GM12878 (cell line): ENCODE data around the gene VTCN1. TPM values are rescaled to one million over a fixed set of nuclear protein-coding genes. Genes with fewer than 3 reads are reported as not detected.

Experiments
- ATAC-seq: fragments of 200-7000 bp; cut with Tn5 transposase; 3 replicates; pipeline ENCODE4 v1.9.1; 2020; ENCODE audit warnings: mild to moderate bottlenecking, moderate library complexity
- BruUV-seq: library from RNA; stranded (reverse); fragments of 400-500 nt; replicated peaks from 2 replicates; lab custom pipeline; 2021; lab: Mats Ljungman, UMichigan
- CTCF ChIA-PET: fragments of 300-600 bp; sonication (Branson Sonifier 250); formaldehyde crosslinking; extraction: SDS; loops from one replicate; lab custom pipeline; 2021; ENCODE audit warnings: inconsistent platforms; lab: Yijun Ruan, JAX
- POLR2A ChIA-PET: fragments of 350-600 bp; formaldehyde crosslinking; extraction: SDS; loops from one replicate; lab custom pipeline; 2021; ENCODE audit warnings: inconsistent platforms; lab: Charles Lee
- RAD21 ChIA-PET: fragments of 300-600 bp; sonication (Branson Sonifier 250); formaldehyde crosslinking; loops from one replicate; lab custom pipeline; 2023; ENCODE audit warnings: antibody characterized with exemption; ENCODE audit not compliant: unreplicated experiment; lab: Charles Lee
- SMC1A ChIA-PET: fragments of 300-600 bp; sonication (Branson Sonifier 250); formaldehyde crosslinking; loops from one replicate; lab custom pipeline; 2023; ENCODE audit not compliant: unreplicated experiment, uncharacterized antibody; lab: Charles Lee
- DNase-seq: peaks from one replicate; pipeline ENCODE4 v3.0.0-alpha.2; 2011; ENCODE audit warnings: low read depth, low spot score
- FAIRE-seq: peaks from 3 replicates; lab custom pipeline; 2011; peaks lifted over from hg19 to GRCh38; lab: Jason Lieb, UNC
- H2AFZ ChIP-seq: 2 replicates; pipeline ENCODE4 v1.6.0; 2011; ENCODE audit warnings: low read depth, low read length, control low read depth; ENCODE audit not compliant: control insufficient read depth
- H3K27ac ChIP-seq: 2 replicates; pipeline ENCODE4 v1.5.1; 2011; ENCODE audit warnings: control low read depth; ENCODE audit not compliant: control insufficient read depth, insufficient read depth
- H3K27me3 ChIP-seq, 2 experiments: replicated peaks in 1 of 2; 2 replicates each; pipeline versions ENCODE4 v1.6.0 to v1.6.1; 2011; ENCODE audit warnings: low read length in 1 of 2; ENCODE audit not compliant: control insufficient read depth in 2 of 2, insufficient read depth in 2 of 2
- H3K36me3 ChIP-seq, 2 experiments: 2 replicates each; pipeline ENCODE4 v1.5.1; 2011; ENCODE audit warnings: low read length in 1 of 2; ENCODE audit not compliant: control insufficient read depth in 2 of 2, insufficient read depth in 2 of 2
- H3K4me1 ChIP-seq: 2 replicates; pipeline ENCODE4 v1.6.1; 2011; ENCODE audit warnings: mild to moderate bottlenecking, low read length, moderate library complexity, mixed read lengths; ENCODE audit not compliant: control insufficient read depth, insufficient read depth
- H3K4me2 ChIP-seq: 2 replicates; pipeline ENCODE4 v1.6.0; 2011; ENCODE audit warnings: control low read depth; ENCODE audit not compliant: control insufficient read depth, insufficient read depth
- H3K4me3 ChIP-seq: fragments of 200-600 bp; sonication (generic); 2 replicates; pipeline ENCODE4 v1.5.1; 2016
- H3K79me2 ChIP-seq: 2 replicates; pipeline ENCODE4 v1.6.0; 2011; ENCODE audit warnings: low read length; ENCODE audit not compliant: control insufficient read depth, insufficient read depth
- H3K9ac ChIP-seq: 2 replicates; pipeline ENCODE4 v1.8.0; 2011; ENCODE audit warnings: low read length, control low read depth, mixed read lengths; ENCODE audit not compliant: control insufficient read depth, insufficient read depth
- H3K9me3 ChIP-seq: replicated peaks from 3 replicates; pipeline ENCODE4 v1.5.1; 2011; ENCODE audit warnings: mild to moderate bottlenecking, low read length; ENCODE audit not compliant: control insufficient read depth, insufficient read depth
- H4K20me1 ChIP-seq: 2 replicates; pipeline ENCODE4 v1.6.0; 2011; ENCODE audit not compliant: control insufficient read depth, insufficient read depth
- BCL11A ChIP-seq: IDR thresholded peaks from 2 replicates; pipeline ENCODE4 v1.6.1; 2011; ENCODE audit warnings: low read depth, low read length
- CREB1 ChIP-seq: IDR thresholded peaks from 2 replicates; pipeline ENCODE4 v1.6.1; 2012; ENCODE audit warnings: low read depth, mild to moderate bottlenecking, inconsistent platforms
- DPF2 ChIP-seq: fragments of 450-650 bp; IDR thresholded peaks from 2 replicates; pipeline ENCODE4 v1.6.1; 2017; ENCODE audit warnings: mild to moderate bottlenecking
- FOXK2 ChIP-seq: fragments of 450-650 bp; IDR thresholded peaks from 2 replicates; pipeline ENCODE4 v1.6.1; 2017; ENCODE audit warnings: mild to moderate bottlenecking, moderate library complexity
- FOXM1 ChIP-seq: IDR thresholded peaks from 2 replicates; pipeline ENCODE4 v1.6.1; 2012; ENCODE audit warnings: low read depth, mild to moderate bottlenecking, inconsistent platforms, low read length, moderate library complexity
- GABPA ChIP-seq: IDR thresholded peaks from 2 replicates; pipeline ENCODE4 v1.6.1; 2014; ENCODE audit warnings: antibody characterized with exemption, low read depth, mild to moderate bottlenecking, inconsistent platforms
- HCFC1 ChIP-seq: fragments of 150-350 bp; IDR thresholded peaks from 2 replicates; pipeline ENCODE4 v1.6.1; 2014; ENCODE audit warnings: low read length
- IKZF1 ChIP-seq: fragments of 450-650 bp; conservative IDR thresholded peaks from 2 replicates; pipeline ENCODE4 v1.6.1; 2017; ENCODE audit warnings: antibody characterized with exemption, mild to moderate bottlenecking
- JUNB ChIP-seq: IDR thresholded peaks from 2 replicates; pipeline ENCODE4 v1.6.1; 2016; ENCODE audit warnings: antibody characterized with exemption, mild to moderate bottlenecking
- KLF5 ChIP-seq: fragments of 450-650 bp; IDR thresholded peaks from 2 replicates; pipeline ENCODE4 v1.6.1; 2014; ENCODE audit warnings: mild to moderate bottlenecking; ENCODE audit not compliant: partially characterized antibody
- MTA2 ChIP-seq: fragments of 450-650 bp; IDR thresholded peaks from 2 replicates; pipeline ENCODE4 v1.6.1; 2016; ENCODE audit warnings: low read depth, mild to moderate bottlenecking, moderate library complexity
- PML ChIP-seq: IDR thresholded peaks from 2 replicates; pipeline ENCODE4 v1.6.1; 2012; ENCODE audit warnings: low read length, inconsistent platforms
- POLR2AphosphoS2 ChIP-seq: IDR thresholded peaks from 2 replicates; pipeline ENCODE4 v1.6.1; 2011; ENCODE audit warnings: low read depth, mild to moderate bottlenecking, low read length, improper control_type of control experiment, moderate library complexity
- RBBP5 ChIP-seq: fragments of 200-600 bp; sonication (generic); conservative IDR thresholded peaks from 2 replicates; pipeline ENCODE4 v1.6.1; 2016
- SIN3A ChIP-seq: IDR thresholded peaks from 2 replicates; pipeline ENCODE4 v1.6.1; 2012; ENCODE audit warnings: low read depth, low read length, improper control_type of control experiment
- SMAD5 ChIP-seq: IDR thresholded peaks from 2 replicates; pipeline ENCODE4 v1.6.1; 2016; ENCODE audit warnings: antibody characterized with exemption, low read depth
- SREBF1 ChIP-seq: IDR thresholded peaks from 2 replicates; pipeline ENCODE4 v1.6.1; 2012; ENCODE audit warnings: mild to moderate bottlenecking, low read length
- TCF12 ChIP-seq: IDR thresholded peaks from 2 replicates; pipeline ENCODE4 v1.6.1; 2011; ENCODE audit warnings: low read depth, mild to moderate bottlenecking, low read length
- ZNF622 ChIP-seq: fragments of 450-650 bp; IDR thresholded peaks from 2 replicates; pipeline ENCODE4 v1.6.1; 2017; ENCODE audit warnings: mild to moderate bottlenecking, inconsistent platforms
- WGBS: methylation state at CpG from one replicate; pipeline ENCODE4 v1.1.6; 2016; ENCODE audit warnings: low lambda C conversion rate; ENCODE audit not compliant: insufficient replicate concordance, insufficient coverage; ENCODE audit errors: missing lambda C conversion rate; 5-methylcytosine and 5-hydroxymethylcytosine counted together
- in situ Hi-C: fragments of 300-500 bp; cut with MboI; formaldehyde crosslinking; loops from 9 replicates; pipeline ENCODE4 v1.14.3; 2018; ENCODE audit warnings: mixed read lengths
- intact Hi-C: fragments of 100-400 bp; cut with micrococcal nuclease; formaldehyde crosslinking; loops from one replicate; pipeline ENCODE4 v1.14.2; 2022; ENCODE audit not compliant: unreplicated experiment
- polyA plus RNA-seq, 11 experiments: library from polyadenylated mRNA; depleted of rRNA in 4 of 11; unstranded in 6 of 11; stranded (reverse) in 5 of 11; fragments of >200 nt; fragmentation: Nextera tagmentation in 4 of 11; fragmentation: Illumina TruSeq in 1 of 11; extraction: Ambion mirVana in 4 of 11; extraction: Trizol in 1 of 11; gene quantifications; 1 replicate in 1 of 11; 2 replicates in 10 of 11; pipeline versions ENCODE4 v1.2.1 to v1.2.3, GENCODE V29; 2011 to 2016; ENCODE audit warnings: inconsistent platforms in 2 of 11, missing spikeins in 2 of 11, low read depth in 1 of 11
- total RNA-seq, 4 experiments: library from RNA; depleted of rRNA in 3 of 4; stranded (reverse); fragments of >200 nt in 3 of 4; fragmentation: Illumina TruSeq in 1 of 4; extraction: Trizol in 1 of 4; gene quantifications; 2 replicates each; pipeline versions ENCODE4 v1.2.1 to v1.2.3, GENCODE V29; 2013 to 2021
- TF ChIP-seq, protein P1 (sequence below): fragments of 450-650 bp; conservative IDR thresholded peaks from 2 replicates; pipeline ENCODE4 v1.6.1; 2017; ENCODE audit warnings: mild to moderate bottlenecking, moderate library complexity
- TF ChIP-seq, protein P2 (sequence below): IDR thresholded peaks from 2 replicates; pipeline ENCODE4 v1.6.1; 2012; ENCODE audit warnings: low read length, inconsistent platforms
- TF ChIP-seq, protein P3 (sequence below): fragments of 450-650 bp; IDR thresholded peaks from 2 replicates; pipeline ENCODE4 v1.6.1; 2014; ENCODE audit warnings: mild to moderate bottlenecking

The VTCN1 gene
- total and polyA plus RNA-seq, 10 of the 15 experiments (the other 5 are each of a cell fraction or from before 2014, with no cell fraction given): not detected

DNA sequence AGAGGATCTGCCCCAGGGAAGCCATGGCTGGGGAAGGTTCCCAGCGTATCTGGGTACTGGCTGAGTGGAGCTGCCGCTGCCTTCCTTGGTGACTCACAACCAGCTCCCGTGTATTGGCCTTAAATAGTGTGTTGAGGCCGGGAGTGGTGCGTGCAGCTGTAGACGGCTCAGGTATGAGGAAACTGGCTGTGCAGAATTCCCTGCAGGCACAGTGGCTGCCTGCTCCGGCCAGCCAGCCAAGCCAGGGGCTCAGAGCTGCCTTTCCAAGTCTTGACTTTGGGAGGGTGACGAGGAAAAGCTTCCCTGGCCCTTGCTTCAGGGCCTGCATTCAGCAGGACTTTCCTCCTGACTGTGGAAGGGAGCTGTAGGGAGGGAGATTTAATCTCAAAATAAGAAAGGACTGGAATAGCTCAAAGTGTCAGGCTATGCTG lies at the start of gene VTCN1 (continued):
- TF ChIP-seq, protein P1, sequence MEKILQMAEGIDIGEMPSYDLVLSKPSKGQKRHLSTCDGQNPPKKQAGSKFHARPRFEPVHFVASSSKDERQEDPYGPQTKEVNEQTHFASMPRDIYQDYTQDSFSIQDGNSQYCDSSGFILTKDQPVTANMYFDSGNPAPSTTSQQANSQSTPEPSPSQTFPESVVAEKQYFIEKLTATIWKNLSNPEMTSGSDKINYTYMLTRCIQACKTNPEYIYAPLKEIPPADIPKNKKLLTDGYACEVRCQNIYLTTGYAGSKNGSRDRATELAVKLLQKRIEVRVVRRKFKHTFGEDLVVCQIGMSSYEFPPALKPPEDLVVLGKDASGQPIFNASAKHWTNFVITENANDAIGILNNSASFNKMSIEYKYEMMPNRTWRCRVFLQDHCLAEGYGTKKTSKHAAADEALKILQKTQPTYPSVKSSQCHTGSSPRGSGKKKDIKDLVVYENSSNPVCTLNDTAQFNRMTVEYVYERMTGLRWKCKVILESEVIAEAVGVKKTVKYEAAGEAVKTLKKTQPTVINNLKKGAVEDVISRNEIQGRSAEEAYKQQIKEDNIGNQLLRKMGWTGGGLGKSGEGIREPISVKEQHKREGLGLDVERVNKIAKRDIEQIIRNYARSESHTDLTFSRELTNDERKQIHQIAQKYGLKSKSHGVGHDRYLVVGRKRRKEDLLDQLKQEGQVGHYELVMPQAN: no peak
- TF ChIP-seq IKZF1 (no peak), DPF2 (no peak), KLF5 (no peak), POLR2AphosphoS2 (no peak), TCF12 (no peak)

DNA sequence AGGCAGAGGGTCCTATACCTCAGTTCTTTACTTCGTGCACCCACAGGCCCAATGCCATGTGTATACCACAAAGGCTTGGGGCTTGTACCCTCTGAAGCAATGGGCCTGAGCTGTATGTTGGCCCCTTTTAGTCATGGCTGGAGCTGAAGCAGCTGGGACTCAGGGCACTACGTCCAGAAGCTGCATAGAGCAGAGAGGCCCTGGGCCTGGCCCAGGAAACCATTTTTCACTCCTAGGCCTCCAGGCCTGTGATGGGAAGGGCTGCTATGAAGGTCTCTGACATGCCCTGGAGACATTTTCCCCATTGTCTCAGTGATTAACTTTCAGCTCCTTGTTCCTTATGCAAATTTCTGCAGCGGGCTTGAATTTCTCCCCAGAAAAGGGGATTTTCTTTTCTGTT lies 48.1 kb upstream of the VTCN1 start:
- Histone ChIP-seq H3K79me2 (no peaks in the 10 kb centered on the region), H3K27me3 (no peaks in the 10 kb centered on the region), H2AFZ (no peak overlapping the region), H3K27ac (no peak overlapping the region), H3K4me3 (no peak overlapping the region), H3K4me2 (no peak overlapping the region), H3K36me3 (no peaks in the 10 kb centered on the region), H4K20me1 (no peaks in the 10 kb centered on the region), H3K9ac (no peak overlapping the region), H3K9me3 (no peaks in the 10 kb centered on the region; the same call in 2 of the 3 replicates), H3K4me1 (no peaks in the 10 kb centered on the region)
- no TSS peak for BruUV-seq
- POLR2A ChIA-PET: no interaction called here
- no peak for TF ChIP-seq JUNB
- no peak for TF ChIP-seq ZNF622
- no peak for TF ChIP-seq MTA2
- no peak for TF ChIP-seq PML
- TF ChIP-seq GABPA: no peak
- no peak for TF ChIP-seq SMAD5
- no peak for TF ChIP-seq SIN3A
- TF ChIP-seq HCFC1: no peak
- no peak for TF ChIP-seq SREBF1
- TF ChIP-seq, protein P2, sequence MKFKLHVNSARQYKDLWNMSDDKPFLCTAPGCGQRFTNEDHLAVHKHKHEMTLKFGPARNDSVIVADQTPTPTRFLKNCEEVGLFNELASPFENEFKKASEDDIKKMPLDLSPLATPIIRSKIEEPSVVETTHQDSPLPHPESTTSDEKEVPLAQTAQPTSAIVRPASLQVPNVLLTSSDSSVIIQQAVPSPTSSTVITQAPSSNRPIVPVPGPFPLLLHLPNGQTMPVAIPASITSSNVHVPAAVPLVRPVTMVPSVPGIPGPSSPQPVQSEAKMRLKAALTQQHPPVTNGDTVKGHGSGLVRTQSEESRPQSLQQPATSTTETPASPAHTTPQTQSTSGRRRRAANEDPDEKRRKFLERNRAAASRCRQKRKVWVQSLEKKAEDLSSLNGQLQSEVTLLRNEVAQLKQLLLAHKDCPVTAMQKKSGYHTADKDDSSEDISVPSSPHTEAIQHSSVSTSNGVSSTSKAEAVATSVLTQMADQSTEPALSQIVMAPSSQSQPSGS: no peak
- TF ChIP-seq, protein P3, sequence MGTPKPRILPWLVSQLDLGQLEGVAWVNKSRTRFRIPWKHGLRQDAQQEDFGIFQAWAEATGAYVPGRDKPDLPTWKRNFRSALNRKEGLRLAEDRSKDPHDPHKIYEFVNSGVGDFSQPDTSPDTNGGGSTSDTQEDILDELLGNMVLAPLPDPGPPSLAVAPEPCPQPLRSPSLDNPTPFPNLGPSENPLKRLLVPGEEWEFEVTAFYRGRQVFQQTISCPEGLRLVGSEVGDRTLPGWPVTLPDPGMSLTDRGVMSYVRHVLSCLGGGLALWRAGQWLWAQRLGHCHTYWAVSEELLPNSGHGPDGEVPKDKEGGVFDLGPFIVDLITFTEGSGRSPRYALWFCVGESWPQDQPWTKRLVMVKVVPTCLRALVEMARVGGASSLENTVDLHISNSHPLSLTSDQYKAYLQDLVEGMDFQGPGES: no peak
- TF ChIP-seq BCL11A: no peak
- no peak for TF ChIP-seq FOXK2
- TF ChIP-seq FOXM1: no peak
- no peak for TF ChIP-seq RBBP5
- TF ChIP-seq CREB1: no peak
- DNase-seq (no peak), ATAC-seq (no peak), FAIRE-seq (no peak)
- intact Hi-C loops: no loop called here
- WGBS: 22% methylated on average over 3 of the region's 3 CpGs
- in situ Hi-C loops: no loop called here
- CTCF ChIA-PET: no interaction called here
- SMC1A ChIA-PET: no interaction called here
- RAD21 ChIA-PET: no interaction called here
